MM.1S (cell line): ENCODE data around the gene PKHD1.

Experiments used
- DNase-seq: peaks from one replicate; pipeline ENCODE4 v3.0.0-alpha.2; 2015
- H2AFZ ChIP-seq: fragments of 300-600 bp; sonication (generic); 2 replicates; pipeline ENCODE4 v1.6.0; 2016; ENCODE audit warnings: antibody characterized with exemption, low read length
- H3F3A ChIP-seq: fragments of 300-600 bp; sonication (generic); 2 replicates; pipeline ENCODE4 v1.6.1; 2016; ENCODE audit warnings: mild to moderate bottlenecking, antibody characterized with exemption, low read length, moderate library complexity, mixed read lengths; ENCODE audit not compliant: insufficient read depth
- H3K27ac ChIP-seq: fragments of 300-600 bp; sonication (generic); 2 replicates; pipeline ENCODE4 v1.5.1; 2016; ENCODE audit warnings: mild to moderate bottlenecking, low read length
- H3K27me3 ChIP-seq: fragments of 300-600 bp; sonication (generic); replicated peaks from 2 replicates; pipeline ENCODE4 v1.6.0; 2016; ENCODE audit warnings: low read length; ENCODE audit not compliant: insufficient read depth
- H3K36me3 ChIP-seq: fragments of 300-600 bp; sonication (generic); replicated peaks from 2 replicates; pipeline ENCODE4 v1.6.1; 2016; ENCODE audit warnings: mild to moderate bottlenecking, low read length, mixed read lengths; ENCODE audit not compliant: insufficient read depth
- H3K4me1 ChIP-seq: fragments of 300-600 bp; sonication (generic); 2 replicates; pipeline ENCODE4 v1.6.1; 2016; ENCODE audit warnings: low read length, mixed read lengths
- H3K4me2 ChIP-seq: fragments of 300-600 bp; sonication (generic); 2 replicates; pipeline ENCODE4 v1.6.0; 2016; ENCODE audit warnings: low read depth, low read length
- H3K4me3 ChIP-seq: fragments of 300-600 bp; sonication (generic); 2 replicates; pipeline ENCODE4 v1.5.1; 2016; ENCODE audit warnings: low read length, mixed read lengths
- H3K79me2 ChIP-seq: fragments of 300-600 bp; sonication (generic); 2 replicates; pipeline ENCODE4 v1.6.1; 2016; ENCODE audit warnings: mixed run types, low read length, mixed read lengths
- H3K9ac ChIP-seq: fragments of 300-600 bp; sonication (generic); 2 replicates; pipeline ENCODE4 v1.6.1; 2016; ENCODE audit warnings: low read length, mixed read lengths
- H3K9me2 ChIP-seq: fragments of 300-600 bp; sonication (generic); replicated peaks from 2 replicates; pipeline ENCODE4 v1.6.1; 2016; ENCODE audit warnings: mild to moderate bottlenecking, low read length, mixed read lengths; ENCODE audit not compliant: insufficient read depth
- H3K9me3 ChIP-seq: fragments of 300-600 bp; sonication (generic); replicated peaks from 2 replicates; pipeline ENCODE4 v1.6.1; 2016; ENCODE audit warnings: mild to moderate bottlenecking, low read length, mixed read lengths; ENCODE audit not compliant: insufficient read depth
- H4K20me1 ChIP-seq: fragments of 300-600 bp; sonication (generic); 2 replicates; pipeline ENCODE4 v1.6.1; 2016; ENCODE audit warnings: mild to moderate bottlenecking, low read length, moderate library complexity, mixed read lengths; ENCODE audit not compliant: insufficient read depth
- CTCF ChIP-seq: fragments of 300-600 bp; sonication (generic); IDR thresholded peaks from 2 replicates; pipeline ENCODE4 v1.5.1; 2016; ENCODE audit warnings: antibody characterized with exemption, low read length, mixed read lengths
- EZH2 ChIP-seq: fragments of 300-600 bp; sonication (generic); optimal IDR thresholded peaks from 2 replicates; pipeline ENCODE3; 2017; ENCODE audit warnings: low read depth, mild to moderate bottlenecking, antibody characterized with exemption, low read length, mixed read lengths
- EZH2phosphoT487 ChIP-seq: fragments of 300-600 bp; sonication (generic); IDR thresholded peaks from 2 replicates; pipeline ENCODE4 v1.6.1; 2018; ENCODE audit warnings: antibody characterized with exemption, low read length

The PKHD1 gene, protein sequence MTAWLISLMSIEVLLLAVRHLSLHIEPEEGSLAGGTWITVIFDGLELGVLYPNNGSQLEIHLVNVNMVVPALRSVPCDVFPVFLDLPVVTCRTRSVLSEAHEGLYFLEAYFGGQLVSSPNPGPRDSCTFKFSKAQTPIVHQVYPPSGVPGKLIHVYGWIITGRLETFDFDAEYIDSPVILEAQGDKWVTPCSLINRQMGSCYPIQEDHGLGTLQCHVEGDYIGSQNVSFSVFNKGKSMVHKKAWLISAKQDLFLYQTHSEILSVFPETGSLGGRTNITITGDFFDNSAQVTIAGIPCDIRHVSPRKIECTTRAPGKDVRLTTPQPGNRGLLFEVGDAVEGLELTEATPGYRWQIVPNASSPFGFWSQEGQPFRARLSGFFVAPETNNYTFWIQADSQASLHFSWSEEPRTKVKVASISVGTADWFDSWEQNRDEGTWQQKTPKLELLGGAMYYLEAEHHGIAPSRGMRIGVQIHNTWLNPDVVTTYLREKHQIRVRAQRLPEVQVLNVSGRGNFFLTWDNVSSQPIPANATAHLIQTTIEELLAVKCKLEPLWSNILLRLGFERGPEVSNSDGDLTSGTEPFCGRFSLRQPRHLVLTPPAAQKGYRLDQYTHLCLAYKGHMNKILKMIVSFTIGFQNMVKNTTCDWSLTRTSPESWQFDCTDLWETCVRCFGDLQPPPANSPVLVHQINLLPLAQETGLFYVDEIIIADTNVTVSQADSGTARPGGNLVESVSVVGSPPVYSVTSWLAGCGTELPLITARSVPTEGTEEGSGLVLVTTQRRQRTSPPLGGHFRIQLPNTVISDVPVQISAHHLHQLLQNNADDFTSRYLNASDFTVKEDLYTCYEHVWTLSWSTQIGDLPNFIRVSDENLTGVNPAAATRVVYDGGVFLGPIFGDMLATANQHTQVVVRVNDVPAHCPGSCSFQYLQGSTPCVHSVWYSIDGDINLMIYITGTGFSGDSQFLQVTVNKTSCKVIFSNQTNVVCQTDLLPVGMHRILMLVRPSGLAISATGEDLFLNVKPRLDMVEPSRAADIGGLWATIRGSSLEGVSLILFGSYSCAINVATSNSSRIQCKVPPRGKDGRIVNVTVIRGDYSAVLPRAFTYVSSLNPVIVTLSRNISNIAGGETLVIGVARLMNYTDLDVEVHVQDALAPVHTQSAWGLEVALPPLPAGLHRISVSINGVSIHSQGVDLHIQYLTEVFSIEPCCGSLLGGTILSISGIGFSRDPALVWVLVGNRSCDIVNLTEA (N-terminal part only)

DNA sequence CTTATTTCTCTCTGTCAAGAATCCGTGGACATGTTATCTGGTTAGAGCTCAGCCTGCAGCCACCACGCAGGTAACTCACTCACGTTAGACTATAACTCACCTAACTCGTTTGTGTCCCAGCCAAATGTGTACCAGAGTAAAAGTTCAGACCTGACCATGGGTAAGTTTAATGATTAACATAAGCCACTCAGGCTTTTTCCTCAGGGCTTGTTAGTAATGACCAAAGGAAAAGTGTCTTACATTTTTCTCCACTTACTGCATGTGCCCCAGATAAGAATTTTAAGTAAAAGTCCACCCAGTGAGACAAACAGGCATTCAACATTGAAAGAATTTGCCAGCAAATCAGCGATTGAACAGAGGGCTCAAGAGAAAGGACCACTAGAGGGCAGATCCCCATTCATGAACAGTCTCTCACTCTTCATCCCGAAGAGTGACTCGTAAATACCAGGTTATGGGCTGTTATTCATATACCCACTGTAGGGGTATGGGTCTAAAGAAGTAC, at the start of gene PKHD1:
TSS of gene PKHD1 (minus strand) at position 116 of the 502 bp plus-strand sequence. CDS start 2,680 bp downstream, outside the sequence.
- Histone ChIP-seq H3K27me3 (no peaks in the 10 kb centered on the region), H2AFZ (no peak within 1 kb of the TSS), H3F3A (no peaks in the 10 kb centered on the region), H3K9me3 (no peaks in the 10 kb centered on the region), H3K4me1 (no peaks in the 10 kb centered on the region), H3K27ac (no peak within 1 kb of the TSS), H3K9me2 (no peaks in the 10 kb centered on the region), H3K36me3 (no peaks in the 10 kb centered on the region), H4K20me1 (no peaks in the 10 kb centered on the region), H3K79me2 (no peaks in the 10 kb centered on the region), H3K4me2 (no peak within 1 kb of the TSS), H3K9ac (no peak within 1 kb of the TSS), H3K4me3 (no peak within 1 kb of the TSS)
- TF ChIP-seq CTCF: peak; percentile 26; the same call in 1 of the 2 replicates
- no peak for TF ChIP-seq EZH2phosphoT487
- no peak for TF ChIP-seq EZH2
- DNase-seq: no peak

GRCh38 chr6:52136934-52137467, 49.6 kb upstream of the PKHD1 start:
- H3K4me2 ChIP-seq: no peak overlapping the region
- no peaks in the 10 kb centered on the region for H3K36me3 ChIP-seq
- H4K20me1 ChIP-seq: no peaks in the 10 kb centered on the region
- H2AFZ ChIP-seq: no peak overlapping the region
- no peaks in the 10 kb centered on the region for H3F3A ChIP-seq
- no peak overlapping the region for H3K4me3 ChIP-seq
- no peak for TF ChIP-seq EZH2
- no peak for TF ChIP-seq CTCF
- no peak for TF ChIP-seq EZH2phosphoT487
- H3K9me2 ChIP-seq: no peaks in the 10 kb centered on the region
- no peaks in the 10 kb centered on the region for H3K9me3 ChIP-seq
- DNase-seq: no peak
- no peaks in the 10 kb centered on the region for H3K79me2 ChIP-seq
- no peak overlapping the region for H3K9ac ChIP-seq
- H3K27me3 ChIP-seq: no peaks in the 10 kb centered on the region
- no peak overlapping the region for H3K27ac ChIP-seq
- peaks cover 34% of the 10 kb centered on the region for H3K4me1 ChIP-seq

DNA sequence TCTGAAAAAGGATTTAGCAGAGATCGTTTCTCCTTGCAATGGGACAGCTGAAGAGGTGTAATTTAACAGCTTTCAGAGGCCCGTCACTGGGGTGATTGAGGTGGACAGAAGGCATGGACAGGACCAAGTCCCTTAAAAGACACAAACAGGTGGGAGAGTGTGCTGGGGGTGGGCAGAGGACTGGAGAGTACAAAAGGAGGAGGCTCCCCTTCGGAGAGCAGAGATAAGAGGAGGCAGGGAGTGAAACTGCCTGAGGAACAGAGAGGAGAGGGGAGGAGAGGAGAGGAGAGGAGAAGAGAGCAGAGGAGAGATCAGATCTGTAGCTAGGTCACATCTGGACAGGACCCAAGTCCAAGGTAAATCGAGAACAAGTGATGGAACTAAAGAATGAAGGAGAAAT, 48.6 kb upstream of the PKHD1 start:
- H3K36me3 ChIP-seq: no peaks in the 10 kb centered on the region
- no peaks in the 10 kb centered on the region for H3F3A ChIP-seq
- H3K79me2 ChIP-seq: no peaks in the 10 kb centered on the region
- no peak overlapping the region for H3K27ac ChIP-seq
- TF ChIP-seq CTCF: no peak
- no peaks in the 10 kb centered on the region for H3K27me3 ChIP-seq
- H2AFZ ChIP-seq: no peak overlapping the region
- no peaks in the 10 kb centered on the region; the same call in 1 of the 2 replicates for H3K9me2 ChIP-seq
- H3K4me2 ChIP-seq: no peak overlapping the region
- H3K9ac ChIP-seq: no peak overlapping the region
- no peaks in the 10 kb centered on the region for H3K9me3 ChIP-seq
- DNase-seq: no peak
- no peak overlapping the region for H3K4me3 ChIP-seq
- no peaks in the 10 kb centered on the region for H4K20me1 ChIP-seq
- peaks cover 29% of the 10 kb centered on the region for H3K4me1 ChIP-seq
